Mesenteric fat pad (tissue), 1 donor: Measurements from ENCODE around the gene NAPB. TPM values are rescaled to one million over a fixed set of nuclear protein-coding genes. Genes with fewer than 3 reads are reported as not detected.

Source experiments
- DNase-seq: peaks from one replicate; pipeline ENCODE4 v3.0.0-alpha.2; 2020; ENCODE audit warnings: low spot score
- total RNA-seq: library from RNA; stranded (reverse); fragmentation: NEBNext Ultra II Directional; extraction: Animal tissue kit (Norgen Biotek cat#: 25700); gene quantifications from one replicate; pipeline ENCODE4 v1.2.1, GENCODE V29; 2021
- donor health status: DM: yes; HTN: yes; CAD: no.

NAPB gene
- total RNA-seq, 1 donor from 2014 or later = 8.4 TPM

GRCh38 chr20:23369072-23369823 is 52.0 kb downstream of the NAPB start:
- peak; percentile 80 for DNase-seq

- DNase-seq = no peak
Observed at GRCh38 chr20:23368316-23369071, 52.8 kb downstream of the NAPB start.

GRCh38 chr20:23367770-23368169 is 53.5 kb downstream of the NAPB start:
- no peak for DNase-seq

- DNase-seq = no peak
Observed at GRCh38 chr20:23366384-23366783, 54.9 kb downstream of the NAPB start.

GRCh38 chr20:23365390-23366165 is 55.7 kb downstream of the NAPB start:
- DNase-seq = no peak

- no peak for DNase-seq
Observed at GRCh38 chr20:23363257-23363649, 58.0 kb downstream of the NAPB start.

- no peak for DNase-seq
Observed at GRCh38 chr20:23362392-23363256, 58.7 kb downstream of the NAPB start.

GRCh38 chr20:23361476-23362391 is 59.6 kb downstream of the NAPB start, which contains the start of gene GZF1:
Gene GZF1 (plus strand): TSS chr20:23362182. CDS start chr20:23364384, 2,202 bp downstream.
- peak; percentile 100 for DNase-seq

GRCh38 chr20:23361119-23361475 is 60.2 kb downstream of the NAPB start:
- no peak for DNase-seq

- no peak for DNase-seq
Observed at GRCh38 chr20:23360531-23360930, 60.8 kb downstream of the NAPB start.

- peak; percentile 49 for DNase-seq
Observed at GRCh38 chr20:23358923-23359593, 62.2 kb downstream of the NAPB start.

GRCh38 chr20:23358563-23358906 is 62.8 kb downstream of the NAPB start:
- no peak for DNase-seq

GRCh38 chr20:23357767-23358562 is 63.3 kb downstream of the NAPB start:
- DNase-seq = peak; percentile 100

- DNase-seq = no peak
Observed at GRCh38 chr20:23356203-23356602, 65.1 kb downstream of the NAPB start.

GRCh38 chr20:23350904-23351838 is 70.1 kb downstream of the NAPB start:
- DNase-seq = no peak

GRCh38 chr20:23350196-23350903 is 70.9 kb downstream of the NAPB start, which contains the start of gene NXT1:
Gene NXT1 (plus strand): TSS chr20:23350791. CDS start chr20:23354042, 3,251 bp downstream.
- DNase-seq = peak; percentile 98
